GM18873 (cell line): ENCODE measurements around the gene CDH22.

Experiments used
- ATAC-seq: cut with Tn5 transposase; IDR thresholded peaks from one replicate; pipeline ENCODE4 v1.9.1; 2021; ENCODE audit warnings: mild to moderate bottlenecking, moderate library complexity, moderate number of reproducible peaks; ENCODE audit not compliant: unreplicated experiment, low FRiP score

The CDH22 gene

DNA sequence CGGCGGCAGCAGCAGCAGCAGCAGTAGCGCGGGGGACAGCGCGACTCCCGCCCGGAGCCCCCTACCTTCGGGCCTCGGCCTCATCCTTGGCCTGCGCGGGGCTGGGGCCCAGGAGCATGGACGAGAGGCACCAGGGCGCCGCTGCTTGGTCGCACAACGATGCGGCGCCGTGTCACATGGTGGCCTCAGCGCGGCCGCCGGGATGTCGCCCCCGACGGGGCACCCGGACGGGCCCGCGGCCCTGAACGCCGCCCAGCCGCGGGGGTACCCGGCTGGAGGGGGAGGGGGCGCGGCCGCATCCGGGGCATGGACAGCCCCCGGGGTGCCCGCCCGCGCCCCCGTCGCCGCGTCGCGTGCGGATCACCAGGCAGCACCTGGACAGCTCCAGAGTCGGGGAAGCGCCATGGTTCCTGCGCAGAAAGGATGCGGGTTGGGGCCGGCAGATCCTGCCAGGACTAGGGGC lies 57.1 kb downstream of the CDH22 start:
- no peak for ATAC-seq

DNA sequence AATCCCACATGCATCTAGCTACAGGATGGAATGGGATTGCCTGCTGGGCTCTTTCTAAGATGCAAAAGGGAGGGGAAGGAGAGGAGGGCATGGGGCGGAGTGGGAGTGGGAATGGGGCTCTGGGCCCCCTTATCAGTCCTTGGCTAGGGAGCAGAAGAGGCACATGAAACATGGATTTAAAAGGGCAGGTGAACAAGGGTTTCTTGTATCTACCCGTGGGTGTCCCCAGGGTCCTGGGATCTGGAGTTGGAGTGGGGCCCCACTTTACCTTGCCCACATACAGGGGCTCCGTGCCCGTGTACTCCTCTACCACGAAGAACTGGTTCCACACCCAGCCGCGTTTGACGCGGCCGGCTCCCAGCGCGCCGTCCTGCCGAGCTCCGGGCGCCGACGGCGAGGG lies 57.5 kb downstream of the CDH22 start:
- ATAC-seq = no peak

DNA sequence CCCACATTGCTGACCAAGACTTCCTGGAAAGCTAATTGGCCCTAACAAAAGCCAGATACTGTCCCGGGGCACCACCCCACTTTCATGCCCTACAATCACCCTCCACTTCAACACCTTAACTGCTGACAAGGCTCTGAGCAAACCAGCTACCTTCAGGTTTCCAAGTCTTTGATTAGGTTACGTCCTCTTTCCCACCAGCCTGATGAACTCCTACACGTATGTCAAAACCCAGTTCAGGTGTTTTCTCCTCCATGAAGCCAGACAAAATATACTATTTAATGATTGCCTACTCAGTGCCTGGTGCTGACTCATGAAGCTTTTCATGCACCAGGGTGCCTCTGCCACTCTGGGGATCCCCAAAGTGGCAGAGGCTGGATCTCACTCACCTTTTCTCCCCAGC lies 58.6 kb downstream of the CDH22 start:
- no peak for ATAC-seq

DNA sequence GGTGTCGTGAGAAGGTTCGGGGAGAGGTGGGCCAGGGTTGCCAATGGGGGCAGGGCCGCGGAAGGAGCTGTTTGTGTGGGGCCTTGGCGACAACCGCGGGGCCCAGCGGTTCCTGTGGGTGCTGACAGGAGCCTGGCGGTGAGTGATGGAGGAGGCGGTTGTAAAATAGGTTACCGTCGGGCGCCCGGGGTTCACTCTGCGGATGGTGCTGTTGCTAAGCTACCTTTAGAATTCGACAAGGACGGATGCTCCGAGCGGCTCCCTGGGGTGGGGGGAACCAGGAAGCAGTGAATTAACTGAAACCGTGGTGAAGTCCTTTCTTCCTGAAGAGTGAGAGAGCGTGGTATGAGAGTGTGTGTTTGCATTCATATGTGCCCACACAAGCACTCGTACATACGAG lies 61.7 kb downstream of the CDH22 start:
- ATAC-seq = no peak

GRCh38 chr20:46243707-46244628 lies 64.3 kb downstream of the CDH22 start:
- ATAC-seq = no peak

- no peak for ATAC-seq
Observed at GRCh38 chr20:46242390-46242789, 65.9 kb downstream of the CDH22 start.

DNA sequence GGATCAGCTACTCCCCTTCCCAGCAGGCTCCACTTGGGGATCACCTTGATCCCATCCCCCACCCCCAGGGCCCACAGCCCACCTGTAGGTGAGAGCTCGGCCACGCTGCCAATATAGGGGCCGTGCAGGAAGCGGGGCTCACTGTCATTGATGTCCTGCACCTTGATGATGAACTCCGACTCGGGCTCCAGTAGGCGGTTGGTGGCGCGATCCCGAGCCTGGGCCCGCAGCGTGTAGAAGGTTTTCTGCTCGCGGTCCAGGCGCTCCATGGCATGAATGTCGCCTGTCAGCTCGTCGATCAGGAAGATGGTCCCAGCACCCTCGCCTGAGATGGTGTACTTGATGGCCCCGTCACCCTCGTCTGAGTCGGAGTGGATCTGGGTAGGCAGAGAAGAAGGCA lies 67.4 kb downstream of the CDH22 start:
- no peak for ATAC-seq

- ATAC-seq = no peak
Observed at GRCh38 chr20:46240065-46240464, 68.2 kb downstream of the CDH22 start.

GRCh38 chr20:46237736-46238135 lies 70.6 kb downstream of the CDH22 start:
- ATAC-seq = no peak

GRCh38 chr20:46237227-46237626 lies 71.1 kb downstream of the CDH22 start:
- no peak for ATAC-seq

GRCh38 chr20:46235077-46235476 lies 73.2 kb downstream of the CDH22 start:
- ATAC-seq = no peak

- ATAC-seq = no peak
Observed at GRCh38 chr20:46233701-46234100, 74.6 kb downstream of the CDH22 start.

DNA sequence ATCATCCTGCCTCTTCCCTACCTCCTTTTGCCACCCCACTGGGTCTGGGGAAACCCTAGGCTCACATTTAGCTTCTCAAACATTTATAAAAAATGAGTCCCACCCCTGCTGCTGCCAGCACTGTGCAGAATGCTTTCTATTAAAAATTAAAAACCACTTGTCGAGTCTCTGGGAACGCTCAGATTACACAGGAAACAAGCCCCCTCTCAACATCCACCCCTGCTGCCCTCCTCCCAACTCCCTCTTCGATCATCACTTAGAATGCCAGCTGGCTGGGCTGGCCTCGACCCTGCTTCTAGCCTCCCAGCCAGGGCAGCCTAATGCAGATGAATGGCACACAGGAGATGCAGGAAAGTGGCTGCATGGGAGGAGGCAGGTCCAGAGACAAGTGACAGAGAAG lies 75.8 kb downstream of the CDH22 start:
- ATAC-seq = no peak

- no peak for ATAC-seq
Observed at GRCh38 chr20:46230801-46231282, 77.5 kb downstream of the CDH22 start.

DNA sequence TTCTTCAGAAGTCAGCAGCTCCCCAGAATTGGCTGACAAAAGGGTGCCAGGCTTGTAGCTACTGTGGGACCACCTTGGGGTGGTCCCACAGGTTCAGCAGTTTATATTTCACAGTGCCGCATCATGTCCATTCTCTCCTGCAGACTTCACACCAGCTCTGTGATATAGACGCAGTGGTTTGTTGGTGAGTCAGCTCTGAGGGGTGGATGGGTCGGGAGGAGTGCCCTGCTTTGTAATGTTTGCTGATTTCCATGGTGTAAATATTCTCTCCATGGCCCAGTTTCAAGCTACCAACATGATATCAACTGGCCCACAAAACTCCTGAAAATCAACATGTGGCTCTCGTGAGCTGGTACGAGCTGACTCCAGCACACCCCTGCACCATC lies 78.2 kb downstream of the CDH22 start:
- ATAC-seq = no peak

GRCh38 chr20:46229478-46230105 lies 78.7 kb downstream of the CDH22 start:
- no peak for ATAC-seq

DNA sequence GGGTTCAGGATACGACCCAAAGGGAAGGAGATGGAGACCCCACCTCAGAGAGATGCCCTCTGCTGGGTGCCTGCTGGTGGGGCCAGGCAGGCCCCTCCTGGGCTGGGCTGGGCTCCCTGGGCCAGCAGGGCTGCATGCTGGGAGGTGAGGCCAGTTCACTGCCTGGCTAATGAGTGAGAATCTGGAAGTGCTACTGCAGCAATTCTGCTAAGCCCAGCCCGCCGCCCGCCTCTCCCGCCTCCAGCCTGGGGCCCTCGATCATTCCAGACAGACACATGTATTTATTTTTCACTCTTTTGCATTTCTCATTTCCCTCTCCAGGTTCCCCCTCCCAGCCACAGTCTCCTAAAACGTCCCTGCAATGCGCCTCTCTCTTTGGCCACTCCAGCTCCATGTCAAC lies 79.6 kb downstream of the CDH22 start:
- no peak for ATAC-seq

DNA sequence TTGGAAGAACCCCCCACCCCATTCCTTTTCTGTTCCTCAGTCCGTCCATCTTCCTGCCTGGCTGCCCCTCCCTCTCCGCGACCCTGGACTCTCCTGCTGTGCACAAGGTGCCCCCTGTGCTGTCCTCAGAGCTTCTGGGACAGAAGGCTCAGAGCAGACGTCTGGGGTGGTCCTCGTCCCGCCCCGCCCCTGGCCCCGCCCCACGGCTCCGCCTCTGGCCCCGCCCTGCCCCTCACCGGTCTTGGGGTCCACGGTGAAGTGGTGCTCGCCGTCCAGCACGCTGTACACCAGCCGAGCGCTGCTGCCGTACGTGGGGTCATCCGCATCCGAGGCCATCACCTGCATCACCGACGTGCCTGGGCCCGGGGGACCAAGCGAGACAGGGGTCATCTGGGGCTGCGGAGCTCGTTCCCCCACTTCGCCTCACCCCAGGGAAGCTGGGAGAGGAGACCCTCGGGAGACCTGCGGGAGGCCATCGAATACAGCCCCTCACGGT lies 81.0 kb downstream of the CDH22 start:
- no peak for ATAC-seq

DNA sequence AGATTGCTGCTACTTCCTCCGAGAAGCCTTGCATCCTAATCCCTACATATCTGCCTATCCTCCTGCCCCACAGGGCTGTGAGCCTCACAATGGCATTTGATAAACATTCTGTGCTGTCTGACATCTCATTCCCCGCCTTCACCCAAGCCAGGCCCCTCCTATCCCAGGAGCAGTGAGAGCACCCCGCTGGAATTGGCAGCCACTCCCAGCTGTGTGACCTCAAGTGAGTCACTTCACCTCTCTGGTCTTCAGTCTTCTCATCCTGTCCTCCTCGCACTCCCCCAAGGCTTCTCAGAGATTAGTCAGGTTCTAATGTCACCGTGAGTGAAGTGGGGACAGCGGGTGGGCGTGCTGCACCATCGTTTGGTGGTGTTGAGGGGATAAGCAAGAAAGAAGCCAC lies 81.7 kb downstream of the CDH22 start:
- ATAC-seq = no peak

- ATAC-seq = no peak
Observed at GRCh38 chr20:46222521-46223007, 85.7 kb downstream of the CDH22 start.

GRCh38 chr20:46221256-46221833 lies 87.0 kb downstream of the CDH22 start:
- no peak for ATAC-seq
